Astrocyte (in vitro differentiated cells and primary cell): Measurements from ENCODE around the gene OR5AC2. TPM values are rescaled to one million over a fixed set of nuclear protein-coding genes. Genes with fewer than 3 reads are reported as not detected.

Experiments used
- DNase-seq: peaks from one replicate; pipeline ENCODE4 v3.0.0-alpha.2; 2010; ENCODE audit warnings: low read depth
- FAIRE-seq: peaks from 2 replicates; lab custom pipeline; 2011; peaks lifted over from hg19 to GRCh38; lab: Jason Lieb, UNC
- H2AFZ ChIP-seq: 2 replicates; pipeline ENCODE4 v1.6.0; 2012; ENCODE audit warnings: low read depth, low read length, inconsistent platforms
- H3K27ac ChIP-seq: 2 replicates; pipeline ENCODE4 v1.5.1; 2011; ENCODE audit warnings: low read depth, low read length, inconsistent platforms
- H3K27me3 ChIP-seq: 2 replicates; pipeline ENCODE4 v1.6.0; 2011; ENCODE audit warnings: low read length, inconsistent platforms; ENCODE audit not compliant: insufficient read depth
- H3K36me3 ChIP-seq: 2 replicates; pipeline ENCODE4 v1.5.1; 2011; ENCODE audit warnings: low read length, inconsistent platforms; ENCODE audit not compliant: insufficient read depth
- H3K4me1 ChIP-seq: 2 replicates; pipeline ENCODE4 v1.5.1; 2011; ENCODE audit warnings: low read length, inconsistent platforms; ENCODE audit not compliant: insufficient read depth
- H3K4me2 ChIP-seq: 2 replicates; pipeline ENCODE4 v1.6.0; 2012; ENCODE audit warnings: low read length, inconsistent platforms
- H3K4me3 ChIP-seq: 2 replicates; pipeline ENCODE4 v1.5.1; 2011; ENCODE audit warnings: low read depth, mild to moderate bottlenecking, low read length, inconsistent platforms; ENCODE audit not compliant: insufficient read depth
- H3K79me2 ChIP-seq: 2 replicates; pipeline ENCODE4 v1.6.0; 2012; ENCODE audit warnings: mild to moderate bottlenecking, low read length, inconsistent platforms; ENCODE audit not compliant: insufficient read depth
- H3K9ac ChIP-seq: 2 replicates; pipeline ENCODE4 v1.6.0; 2012; ENCODE audit warnings: mild to moderate bottlenecking, low read length, inconsistent platforms
- H3K9me3 ChIP-seq: 2 replicates; pipeline ENCODE4 v1.5.1; 2012; ENCODE audit warnings: low read depth, mild to moderate bottlenecking, low read length, inconsistent platforms; ENCODE audit not compliant: insufficient read depth
- H4K20me1 ChIP-seq: 2 replicates; pipeline ENCODE4 v1.6.0; 2012; ENCODE audit warnings: low read length, inconsistent platforms; ENCODE audit not compliant: insufficient read depth
- H3K27ac Mint-ChIP-seq: one replicate; pipeline ENCODE4 v1.8.0; 2021; ENCODE audit warnings: mild to moderate bottlenecking, mixed read lengths; ENCODE audit not compliant: unreplicated experiment
- H3K27me3 Mint-ChIP-seq: one replicate; pipeline ENCODE4 v1.8.0; 2021; ENCODE audit warnings: low read depth, mixed read lengths; ENCODE audit not compliant: unreplicated experiment
- H3K36me3 Mint-ChIP-seq: one replicate; pipeline ENCODE4 v1.8.0; 2021; ENCODE audit warnings: low read depth, mixed read lengths; ENCODE audit not compliant: unreplicated experiment
- H3K4me1 Mint-ChIP-seq: one replicate; pipeline ENCODE4 v1.8.0; 2021; ENCODE audit warnings: low read depth, mixed read lengths; ENCODE audit not compliant: unreplicated experiment
- H3K4me3 Mint-ChIP-seq: one replicate; pipeline ENCODE4 v1.8.0; 2021; ENCODE audit warnings: mild to moderate bottlenecking, moderate library complexity, mixed read lengths; ENCODE audit not compliant: unreplicated experiment
- H3K9me3 Mint-ChIP-seq: one replicate; pipeline ENCODE4 v1.8.0; 2021; ENCODE audit warnings: mild to moderate bottlenecking, mixed read lengths; ENCODE audit not compliant: unreplicated experiment
- CTCF ChIP-seq: IDR thresholded peaks from 2 replicates; pipeline ENCODE4 v1.5.1; 2011; ENCODE audit warnings: low read depth, mild to moderate bottlenecking, inconsistent platforms, low read length, moderate library complexity; ENCODE audit not compliant: insufficient read depth
- EZH2 ChIP-seq: IDR thresholded peaks from 2 replicates; pipeline ENCODE4 v1.6.1; 2012; ENCODE audit warnings: mild to moderate bottlenecking, low read length, inconsistent platforms; ENCODE audit not compliant: insufficient read depth
- total RNA-seq: library from RNA; stranded (reverse); gene quantifications from 2 replicates; pipeline ENCODE4 v1.2.1, GENCODE V29; 2021

The OR5AC2 gene
- total RNA-seq, 1 donor from 2014 or later: not detected

GRCh38 chr3:98038876-98039275 lies 48.1 kb upstream of the OR5AC2 start:
- peak overlapping the region; percentile 94 for H3K4me2 ChIP-seq
- H2AFZ ChIP-seq: peak overlapping the region; percentile 50
- no peak overlapping the region for H3K4me3 Mint-ChIP-seq

GRCh38 chr3:98039322-98040024 lies 47.5 kb upstream of the OR5AC2 start:
- TF ChIP-seq EZH2: no peak
- peak; percentile 90 for TF ChIP-seq CTCF
- Histone ChIP-seq H3K9ac (peak overlapping the region; percentile 69), H2AFZ (peak overlapping the region; percentile 89), H3K36me3 (no peaks in the 10 kb centered on the region), H3K4me3 (peak overlapping the region; percentile 60), H3K79me2 (no peaks in the 10 kb centered on the region), H3K9me3 (no peaks in the 10 kb centered on the region), H3K4me2 (peak overlapping the region; percentile 94), H4K20me1 (no peaks in the 10 kb centered on the region), H3K4me1 (no peaks in the 10 kb centered on the region), H3K27ac (no peak overlapping the region), H3K27me3 (peaks cover 2% of the 10 kb centered on the region)
- FAIRE-seq: peak; percentile 99
- peak overlapping the region; percentile 80 for H3K4me3 Mint-ChIP-seq
- no peaks in the 10 kb centered on the region for H3K4me1 Mint-ChIP-seq
- H3K36me3 Mint-ChIP-seq: no peaks in the 10 kb centered on the region
- peak; percentile 72 for DNase-seq
- H3K9me3 Mint-ChIP-seq: peaks cover 2% of the 10 kb centered on the region
- no peaks in the 10 kb centered on the region for H3K27me3 Mint-ChIP-seq
- peak overlapping the region; percentile 27 for H3K27ac Mint-ChIP-seq

More at GRCh38 chr3:98038876-98039275, 48.1 kb upstream of the OR5AC2 start:
- Mint-ChIP-seq H3K27me3 (no peaks in the 10 kb centered on the region), H3K4me1 (no peaks in the 10 kb centered on the region), H3K27ac (no peak overlapping the region), H3K9me3 (peaks cover 2% of the 10 kb centered on the region), H3K36me3 (no peaks in the 10 kb centered on the region)
- H3K4me3 ChIP-seq: no peak overlapping the region
- no peak overlapping the region for H3K9ac ChIP-seq
- no peaks in the 10 kb centered on the region for H3K9me3 ChIP-seq
- H4K20me1 ChIP-seq: no peaks in the 10 kb centered on the region
- H3K36me3 ChIP-seq: no peaks in the 10 kb centered on the region
- no peaks in the 10 kb centered on the region for H3K4me1 ChIP-seq
- H3K27me3 ChIP-seq: peaks cover 2% of the 10 kb centered on the region
- H3K27ac ChIP-seq: no peak overlapping the region
- no peak for TF ChIP-seq CTCF
- no peak for TF ChIP-seq EZH2
- DNase-seq: no peak
- no peak for FAIRE-seq
- no peaks in the 10 kb centered on the region for H3K79me2 ChIP-seq

GRCh38 chr3:98041350-98041749 lies 45.6 kb upstream of the OR5AC2 start:
- peaks cover 2% of the 10 kb centered on the region for H3K27me3 ChIP-seq
- no peaks in the 10 kb centered on the region for H3K27me3 Mint-ChIP-seq
- H3K27ac ChIP-seq: no peak overlapping the region
- no peaks in the 10 kb centered on the region for H4K20me1 ChIP-seq
- H3K9me3 ChIP-seq: no peaks in the 10 kb centered on the region
- no peak overlapping the region for H2AFZ ChIP-seq
- H3K36me3 ChIP-seq: no peaks in the 10 kb centered on the region
- FAIRE-seq: no peak
- H3K4me3 ChIP-seq: no peak overlapping the region
- no peak overlapping the region for H3K9ac ChIP-seq
- no peak overlapping the region for H3K4me3 Mint-ChIP-seq
- H3K4me2 ChIP-seq: no peak overlapping the region
- no peaks in the 10 kb centered on the region for H3K4me1 Mint-ChIP-seq
- H3K4me1 ChIP-seq: no peaks in the 10 kb centered on the region
- H3K27ac Mint-ChIP-seq: no peak overlapping the region
- DNase-seq: no peak
- H3K9me3 Mint-ChIP-seq: peaks cover 2% of the 10 kb centered on the region
- no peaks in the 10 kb centered on the region for H3K79me2 ChIP-seq
- TF ChIP-seq EZH2 (no peak), CTCF (no peak)
- H3K36me3 Mint-ChIP-seq: no peaks in the 10 kb centered on the region
